ENCODE results near the gene COMTD1.
"Not testable (repeated sequence)": the region's sequence is repeated elsewhere in the genome, so short reads cannot be mapped to it uniquely, and the experiment has no call there.

COMTD1 gene

GRCh38 chr10:75221492-75221891 is 14.3 kb downstream of the COMTD1 start:
- not testable (repeated sequence) for DNase-seq

- DNase-seq: no peak
Observed at GRCh38 chr10:75220274-75220673, 15.5 kb downstream of the COMTD1 start.

DNA sequence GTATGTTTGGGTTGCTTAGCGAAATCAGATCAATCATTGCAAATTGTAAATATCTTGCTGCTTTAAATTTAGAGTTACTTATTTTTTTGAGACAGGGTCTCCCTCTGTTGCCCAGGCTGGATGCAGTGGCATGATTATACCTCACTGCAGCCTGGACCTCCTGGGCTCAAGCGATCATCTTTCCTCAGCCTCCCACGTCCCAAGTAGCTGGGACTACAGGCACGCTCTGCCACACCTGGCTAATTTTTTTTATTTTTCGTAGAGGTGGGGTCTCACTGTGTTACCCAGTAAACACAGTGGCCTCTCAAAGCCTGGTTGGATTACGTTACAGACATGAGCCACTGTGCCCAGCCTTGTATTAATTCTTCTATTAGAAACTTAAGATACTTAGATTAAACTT is 23.4 kb downstream of the COMTD1 start:
- DNase-seq: no peak

DNA sequence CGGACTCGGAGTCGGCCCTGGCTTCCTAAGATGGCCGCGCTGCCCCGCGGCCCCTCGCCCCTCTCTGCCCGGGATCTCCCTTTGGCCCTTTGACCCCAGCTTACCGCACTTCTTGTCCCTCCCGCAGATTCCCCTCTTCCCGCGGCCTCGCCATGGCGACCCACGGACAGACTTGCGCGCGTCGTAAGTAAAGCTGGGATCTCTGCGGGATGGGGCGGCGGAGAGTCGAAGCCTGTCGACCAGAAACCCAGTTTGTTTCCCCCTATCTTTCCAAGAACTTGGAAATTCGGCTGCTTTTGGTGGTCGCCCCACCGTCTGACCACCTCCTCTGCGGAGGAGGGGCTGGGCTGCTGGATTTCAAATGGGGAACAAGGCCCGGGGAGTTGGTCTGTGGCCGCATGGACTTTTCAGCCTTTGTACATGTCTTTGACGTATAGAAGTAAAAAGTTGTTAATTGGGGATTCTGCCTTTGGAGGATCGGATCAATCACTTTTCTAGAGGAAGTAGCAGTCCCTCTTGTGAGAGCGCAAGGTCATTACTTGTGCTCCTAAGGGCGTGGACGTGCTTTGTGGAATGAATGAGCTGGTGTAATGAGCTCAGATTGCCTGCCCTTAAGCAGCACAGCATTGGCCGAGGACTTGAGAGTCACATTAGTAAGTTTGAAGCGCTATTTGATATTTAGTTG is 24.6 kb downstream of the COMTD1 start:
- DNase-seq: peak; percentile 42 to 63 (median 54)

- DNase-seq: peak; percentile 93 to 98 (median 96)
Observed at GRCh38 chr10:75210282-75211006, 25.3 kb downstream of the COMTD1 start, which contains the start of gene VDAC2. VDAC2 (plus strand) TSS chr10:75210796; CDS start chr10:75211159, 363 bp downstream.

GRCh38 chr10:75209921-75210281 is 25.9 kb downstream of the COMTD1 start:
- peak; percentile 83 to 91 (median 90) for DNase-seq

DNA sequence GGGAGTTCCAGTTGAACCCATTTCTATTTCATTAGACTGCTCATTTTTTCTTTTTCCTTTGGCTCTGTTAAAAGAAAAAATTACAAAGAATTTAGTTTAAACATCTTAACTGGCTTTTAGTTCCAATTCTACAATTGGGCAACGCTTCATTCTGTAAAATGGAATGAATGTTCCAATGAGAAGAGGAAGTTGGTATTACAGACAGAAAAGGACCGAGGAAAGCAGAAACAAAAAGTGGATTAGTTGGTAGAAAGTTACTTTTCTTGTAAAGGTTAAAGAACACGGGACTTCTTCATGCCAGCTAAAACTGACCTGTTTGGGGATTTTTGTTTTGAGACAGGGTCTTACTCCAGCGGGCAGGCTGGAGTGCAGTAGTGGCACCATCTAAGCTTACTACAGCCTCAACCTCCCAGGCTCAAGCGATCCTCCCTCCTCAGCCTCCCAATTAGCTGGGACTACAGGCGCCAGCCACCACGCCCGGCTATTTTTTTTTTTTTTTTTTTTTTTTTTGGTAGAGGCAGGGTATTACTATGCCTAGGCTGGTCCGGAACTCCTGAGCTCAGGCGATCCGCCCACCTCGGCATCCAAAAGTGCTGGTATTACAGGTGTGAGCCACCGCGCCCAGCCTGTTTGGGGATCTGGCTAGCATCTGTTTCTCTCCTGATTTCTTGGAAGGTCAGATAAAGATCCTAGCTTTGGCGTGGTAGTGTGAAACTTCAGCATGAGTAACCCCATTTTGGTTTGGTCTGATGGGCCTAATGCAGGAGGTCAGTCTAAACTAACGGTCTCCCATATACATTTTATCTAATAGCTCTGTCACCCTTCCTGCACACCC is 26.5 kb downstream of the COMTD1 start:
- peak in 2 of 4 experiments; percentile 49 for DNase-seq

GRCh38 chr10:75208181-75208580 is 27.6 kb downstream of the COMTD1 start:
- DNase-seq: no peak

DNA sequence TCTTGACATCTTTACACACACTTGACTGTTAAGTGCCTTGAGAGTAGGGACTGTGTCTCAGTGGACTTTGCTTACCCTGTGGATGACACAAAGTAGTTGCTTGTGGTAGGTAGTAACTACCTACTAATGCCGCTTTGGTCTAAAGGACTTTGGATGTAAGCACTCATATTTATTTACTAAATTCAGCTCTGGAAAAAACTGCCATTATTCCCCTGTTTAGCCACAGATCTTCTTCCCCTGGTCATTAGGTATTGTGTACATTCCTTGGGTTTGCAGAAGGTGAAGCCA is 28.0 kb downstream of the COMTD1 start:
- no peak for DNase-seq

- no peak for DNase-seq
Observed at GRCh38 chr10:75207079-75207856, 28.5 kb downstream of the COMTD1 start.

DNA sequence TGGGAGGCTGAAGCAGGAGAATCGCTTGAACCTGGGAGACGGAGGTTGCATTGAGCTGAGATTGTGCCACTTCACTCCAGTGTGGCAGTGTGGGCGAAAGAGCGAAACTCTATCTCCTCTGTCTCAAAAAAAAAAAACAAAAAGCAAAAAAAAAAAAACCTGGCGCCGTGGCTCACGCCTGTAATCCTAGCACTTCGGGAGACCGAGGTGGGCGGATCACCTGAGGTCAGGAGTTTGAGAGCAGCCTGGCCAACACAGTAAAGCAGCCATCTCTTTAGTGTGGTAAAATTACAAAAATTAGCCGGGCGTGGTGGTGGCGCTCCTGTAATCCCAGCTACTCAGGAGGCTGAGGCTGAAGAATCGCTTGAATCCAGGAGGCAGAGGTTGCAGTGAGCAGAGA is 29.1 kb downstream of the COMTD1 start:
- DNase-seq: not testable (repeated sequence)

GRCh38 chr10:75205908-75206307 is 29.8 kb downstream of the COMTD1 start:
- DNase-seq: no peak

DNA sequence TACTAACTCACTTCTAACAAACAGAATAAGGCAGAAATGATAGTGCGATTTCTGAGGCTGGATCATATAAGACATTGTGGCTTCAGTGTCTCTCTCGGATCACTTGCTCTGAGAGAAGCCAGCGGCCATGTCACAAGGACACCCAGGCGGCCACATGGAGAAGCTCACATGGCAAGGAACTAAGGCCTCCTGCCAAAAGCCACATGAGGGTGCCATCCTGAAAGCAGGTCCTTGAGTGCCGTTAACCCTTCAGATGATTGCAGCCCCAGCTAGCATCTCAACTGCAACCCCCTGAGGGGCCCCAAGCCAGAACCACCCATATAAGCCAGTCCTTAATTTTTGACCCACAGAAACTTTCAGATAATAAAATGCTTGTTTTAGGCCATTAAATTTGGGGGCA is 32.0 kb downstream of the COMTD1 start:
- DNase-seq: no peak

- not testable (repeated sequence) for DNase-seq
Observed at GRCh38 chr10:75203046-75203620, 32.6 kb downstream of the COMTD1 start.

GRCh38 chr10:75202321-75203045 is 33.3 kb downstream of the COMTD1 start:
- peak; percentile 13 to 60 (median 48) for DNase-seq

GRCh38 chr10:75201793-75202307 is 33.9 kb downstream of the COMTD1 start:
- DNase-seq: no peak

DNA sequence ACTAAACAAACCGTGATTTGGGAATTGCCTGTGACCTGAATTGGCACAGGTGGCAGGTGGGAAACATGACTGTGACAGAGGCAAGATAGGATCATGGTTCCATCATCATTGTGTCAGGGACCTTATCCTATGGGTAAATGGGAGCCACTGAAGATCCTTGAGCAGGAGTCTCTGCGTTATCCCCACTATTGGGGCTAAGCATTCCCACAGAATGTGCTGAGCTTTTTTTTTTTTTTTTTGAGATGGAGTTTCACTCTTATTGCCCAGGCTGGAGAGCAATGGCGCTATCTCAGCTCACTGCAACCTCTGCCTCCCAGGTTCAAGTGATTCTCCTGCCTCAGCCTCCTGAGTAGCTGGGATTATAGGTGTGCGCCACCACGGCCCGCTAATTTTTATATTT is 35.8 kb downstream of the COMTD1 start:
- DNase-seq: not testable (repeated sequence)

- no peak for DNase-seq
Observed at GRCh38 chr10:75197906-75198305, 37.9 kb downstream of the COMTD1 start.

DNA sequence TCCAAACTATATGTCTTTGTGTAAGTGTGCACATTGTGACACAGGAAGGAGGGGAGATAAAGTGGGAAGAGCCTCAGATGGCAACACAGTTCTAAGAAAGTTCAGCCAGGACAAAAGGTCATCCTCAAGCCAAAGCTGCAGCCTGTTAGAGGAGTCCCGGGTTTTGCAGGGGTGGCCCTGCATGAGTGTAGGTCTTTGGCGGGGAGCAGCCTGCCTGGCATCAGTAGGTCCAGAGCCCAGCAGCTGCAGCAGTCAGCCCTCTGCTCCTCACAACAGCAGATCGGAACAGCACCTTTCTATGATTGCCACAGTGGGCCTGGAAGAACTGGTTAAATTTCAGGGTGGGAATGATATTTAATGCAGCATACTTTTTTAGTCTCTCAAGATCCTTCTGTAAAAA is 38.7 kb downstream of the COMTD1 start:
- no peak for DNase-seq

DNA sequence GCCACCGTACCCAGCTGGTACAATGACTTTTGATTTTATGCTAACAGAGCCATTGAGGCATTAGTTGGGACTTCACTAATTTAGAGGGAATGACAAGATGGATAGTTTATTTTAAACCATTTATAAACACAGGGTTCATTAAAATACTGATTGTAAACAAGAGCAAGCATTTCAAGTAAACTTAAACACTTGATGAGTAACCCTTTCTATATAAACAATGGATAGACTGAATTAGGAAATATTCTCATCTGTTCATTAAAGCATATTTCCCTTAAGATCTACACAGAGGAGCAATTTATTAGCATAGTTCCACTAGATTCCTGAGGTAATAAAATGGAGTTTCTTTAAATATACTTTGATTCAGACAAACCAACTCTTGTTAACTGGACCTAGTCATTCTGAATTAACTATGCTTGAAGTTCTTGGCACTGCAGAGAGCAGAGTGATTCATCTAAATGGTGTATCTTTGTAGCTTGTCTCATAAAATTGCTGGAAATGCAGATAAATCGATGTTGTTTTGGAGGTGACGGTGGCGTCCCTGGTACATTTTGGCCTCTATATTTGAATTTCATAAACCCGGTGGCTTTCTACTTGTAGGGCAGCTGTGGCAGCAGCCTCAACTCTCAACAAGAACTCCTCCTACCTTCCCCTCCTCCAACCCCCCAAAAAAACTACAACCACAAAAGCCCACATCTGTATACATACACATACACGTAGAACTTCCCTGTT is 40.6 kb downstream of the COMTD1 start:
- DNase-seq: no peak

GRCh38 chr10:75194625-75195024 is 41.1 kb downstream of the COMTD1 start:
- DNase-seq: not testable (repeated sequence)
